GM18858 (cell line): Measurements from ENCODE around the gene APPL2.

Experiments used
- ATAC-seq: cut with Tn5 transposase; IDR thresholded peaks from one replicate; pipeline ENCODE4 v1.9.1; 2021; ENCODE audit not compliant: unreplicated experiment

The APPL2 gene

DNA sequence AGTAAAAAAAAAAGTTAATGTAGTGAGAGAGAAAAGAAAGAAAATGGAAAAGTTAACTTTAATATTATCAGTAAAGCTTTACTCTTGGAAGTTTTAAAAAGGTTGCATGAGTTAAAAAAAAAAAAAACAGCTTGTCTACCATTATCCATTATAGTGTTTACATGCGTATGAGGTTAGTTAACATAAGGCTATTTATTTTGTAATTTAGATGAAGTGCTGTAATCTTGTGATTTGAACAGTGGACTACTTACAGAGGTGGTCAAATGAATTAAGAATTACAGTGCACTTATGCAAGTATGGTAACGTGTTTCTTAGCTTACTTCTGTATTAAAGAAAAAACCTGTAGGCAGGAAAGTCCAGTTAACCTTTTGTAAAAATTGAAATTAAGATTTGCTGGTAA is 97.7 kb downstream of the APPL2 start:
- no peak for ATAC-seq
